PFSK-1 (cell line): ENCODE measurements around the gene RPTOR.

Experiments
- FOXP2 ChIP-seq: optimal IDR thresholded peaks from 2 replicates; pipeline ENCODE3; 2011; ENCODE audit warnings: borderline replicate concordance, control low read depth, inconsistent platforms; ENCODE audit not compliant: insufficient read depth; ENCODE audit errors: extremely low read length, extremely low read depth
- POLR2AphosphoS5 ChIP-seq: IDR thresholded peaks from 2 replicates; pipeline ENCODE4 v1.6.1; 2012; ENCODE audit warnings: low read depth, mild to moderate bottlenecking, control low read depth, low read length, moderate library complexity
- TAF1 ChIP-seq: IDR thresholded peaks from 2 replicates; pipeline ENCODE4 v1.6.1; 2012; ENCODE audit warnings: low read length, control low read depth, borderline replicate concordance; ENCODE audit not compliant: insufficient read depth
- TF ChIP-seq, protein P1 (sequence below), 2 experiments: IDR thresholded peaks; 2 replicates each; pipeline versions ENCODE4 v1.6.1 to v1.8.0; 2011 to 2012; ENCODE audit warnings: low read depth in 2 of 2, low read length in 2 of 2, control low read depth in 1 of 2, inconsistent platforms in 1 of 2, mild to moderate bottlenecking in 1 of 2, moderate library complexity in 1 of 2; ENCODE audit not compliant: insufficient read depth in 1 of 2

DNA sequence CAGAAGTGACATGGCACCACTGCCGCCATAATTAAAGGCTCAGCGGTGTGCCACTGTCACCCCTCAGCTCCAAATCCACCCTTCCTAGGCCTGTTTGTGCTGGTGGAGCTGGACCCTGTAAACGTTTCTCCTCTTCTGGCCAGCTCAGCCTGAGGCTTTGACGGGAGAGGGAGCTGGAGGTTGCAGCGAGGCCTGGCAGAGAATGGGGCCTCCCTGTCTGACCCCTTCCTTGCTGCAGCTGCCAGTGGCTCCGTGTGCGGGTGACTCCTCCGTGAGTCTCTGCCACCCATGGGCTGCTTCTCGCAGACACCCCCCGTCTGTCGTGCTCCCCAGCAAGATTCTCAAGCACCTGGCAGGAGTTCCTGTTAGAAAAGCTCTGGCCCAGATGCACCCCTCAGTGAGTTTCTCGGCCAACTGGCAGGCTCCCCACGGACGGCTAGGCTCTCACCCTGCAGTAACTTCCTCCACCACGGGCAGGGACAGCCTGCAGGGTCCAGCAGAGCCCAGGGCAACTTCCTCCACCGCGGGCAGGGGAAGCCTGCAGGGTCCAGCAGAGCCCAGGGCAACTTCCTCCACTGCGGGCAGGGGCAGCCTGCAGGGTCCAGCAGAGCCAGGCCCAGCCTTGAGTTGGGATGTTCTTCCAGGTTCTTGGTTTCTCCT is 442.3 kb downstream of the RPTOR start:
- TF ChIP-seq POLR2AphosphoS5 (peak; percentile 63), TAF1 (no peak), FOXP2 (no peak)
- TF ChIP-seq, protein P1, sequence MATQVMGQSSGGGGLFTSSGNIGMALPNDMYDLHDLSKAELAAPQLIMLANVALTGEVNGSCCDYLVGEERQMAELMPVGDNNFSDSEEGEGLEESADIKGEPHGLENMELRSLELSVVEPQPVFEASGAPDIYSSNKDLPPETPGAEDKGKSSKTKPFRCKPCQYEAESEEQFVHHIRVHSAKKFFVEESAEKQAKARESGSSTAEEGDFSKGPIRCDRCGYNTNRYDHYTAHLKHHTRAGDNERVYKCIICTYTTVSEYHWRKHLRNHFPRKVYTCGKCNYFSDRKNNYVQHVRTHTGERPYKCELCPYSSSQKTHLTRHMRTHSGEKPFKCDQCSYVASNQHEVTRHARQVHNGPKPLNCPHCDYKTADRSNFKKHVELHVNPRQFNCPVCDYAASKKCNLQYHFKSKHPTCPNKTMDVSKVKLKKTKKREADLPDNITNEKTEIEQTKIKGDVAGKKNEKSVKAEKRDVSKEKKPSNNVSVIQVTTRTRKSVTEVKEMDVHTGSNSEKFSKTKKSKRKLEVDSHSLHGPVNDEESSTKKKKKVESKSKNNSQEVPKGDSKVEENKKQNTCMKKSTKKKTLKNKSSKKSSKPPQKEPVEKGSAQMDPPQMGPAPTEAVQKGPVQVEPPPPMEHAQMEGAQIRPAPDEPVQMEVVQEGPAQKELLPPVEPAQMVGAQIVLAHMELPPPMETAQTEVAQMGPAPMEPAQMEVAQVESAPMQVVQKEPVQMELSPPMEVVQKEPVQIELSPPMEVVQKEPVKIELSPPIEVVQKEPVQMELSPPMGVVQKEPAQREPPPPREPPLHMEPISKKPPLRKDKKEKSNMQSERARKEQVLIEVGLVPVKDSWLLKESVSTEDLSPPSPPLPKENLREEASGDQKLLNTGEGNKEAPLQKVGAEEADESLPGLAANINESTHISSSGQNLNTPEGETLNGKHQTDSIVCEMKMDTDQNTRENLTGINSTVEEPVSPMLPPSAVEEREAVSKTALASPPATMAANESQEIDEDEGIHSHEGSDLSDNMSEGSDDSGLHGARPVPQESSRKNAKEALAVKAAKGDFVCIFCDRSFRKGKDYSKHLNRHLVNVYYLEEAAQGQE (IDR thresholded peaks at IDR 0.05; ENCODE audit: insufficient read depth in 1 of 2, low read depth in 2 of 2, low read length in 2 of 2): no peak
